GM12865 (cell line): Measurements from ENCODE around the gene RPS6KA3.

ENCODE experiments used
- DNase-seq: peaks from one replicate; pipeline ENCODE4 v3.0.0; 2010; ENCODE audit warnings: low read depth
- H3K4me3 ChIP-seq: 2 replicates; pipeline ENCODE4 v1.5.1; 2011; ENCODE audit warnings: mild to moderate bottlenecking, low read depth, low read length, control low read depth
- TF ChIP-seq, protein P1 (sequence below): IDR thresholded peaks from 2 replicates; pipeline ENCODE4 v1.5.1; 2011; ENCODE audit warnings: low read length, control low read depth, low read depth, inconsistent platforms; ENCODE audit not compliant: insufficient read depth; ENCODE audit errors: missing control alignments

Gene RPS6KA3

GRCh38 chrX:20151689-20152088 is 115.0 kb downstream of the RPS6KA3 start:
- TF ChIP-seq, protein P1, sequence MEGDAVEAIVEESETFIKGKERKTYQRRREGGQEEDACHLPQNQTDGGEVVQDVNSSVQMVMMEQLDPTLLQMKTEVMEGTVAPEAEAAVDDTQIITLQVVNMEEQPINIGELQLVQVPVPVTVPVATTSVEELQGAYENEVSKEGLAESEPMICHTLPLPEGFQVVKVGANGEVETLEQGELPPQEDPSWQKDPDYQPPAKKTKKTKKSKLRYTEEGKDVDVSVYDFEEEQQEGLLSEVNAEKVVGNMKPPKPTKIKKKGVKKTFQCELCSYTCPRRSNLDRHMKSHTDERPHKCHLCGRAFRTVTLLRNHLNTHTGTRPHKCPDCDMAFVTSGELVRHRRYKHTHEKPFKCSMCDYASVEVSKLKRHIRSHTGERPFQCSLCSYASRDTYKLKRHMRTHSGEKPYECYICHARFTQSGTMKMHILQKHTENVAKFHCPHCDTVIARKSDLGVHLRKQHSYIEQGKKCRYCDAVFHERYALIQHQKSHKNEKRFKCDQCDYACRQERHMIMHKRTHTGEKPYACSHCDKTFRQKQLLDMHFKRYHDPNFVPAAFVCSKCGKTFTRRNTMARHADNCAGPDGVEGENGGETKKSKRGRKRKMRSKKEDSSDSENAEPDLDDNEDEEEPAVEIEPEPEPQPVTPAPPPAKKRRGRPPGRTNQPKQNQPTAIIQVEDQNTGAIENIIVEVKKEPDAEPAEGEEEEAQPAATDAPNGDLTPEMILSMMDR = no peak
- DNase-seq = no peak
- H3K4me3 ChIP-seq = no peak overlapping the region

DNA sequence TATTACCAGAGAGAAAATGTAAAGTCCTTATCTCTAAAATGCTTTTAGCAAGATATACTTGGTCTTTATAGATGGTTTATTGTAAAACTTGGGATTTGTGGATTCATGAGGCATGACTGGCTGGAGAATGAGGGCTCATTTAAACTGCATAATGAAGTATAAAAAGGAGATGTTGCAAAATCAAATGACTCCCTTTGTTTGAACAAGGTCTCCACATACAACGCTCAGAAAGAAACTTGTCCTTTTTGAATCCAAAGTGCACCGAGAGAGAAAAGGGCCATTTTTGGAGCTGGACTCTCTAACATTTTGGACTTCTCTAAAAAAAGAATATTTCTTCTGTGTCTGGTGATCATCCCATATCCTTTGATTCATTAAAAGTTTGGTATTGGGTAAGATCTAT is 117.4 kb downstream of the RPS6KA3 start:
- no peak for DNase-seq
- no peak overlapping the region for H3K4me3 ChIP-seq
- TF ChIP-seq, protein P1 = no peak

DNA sequence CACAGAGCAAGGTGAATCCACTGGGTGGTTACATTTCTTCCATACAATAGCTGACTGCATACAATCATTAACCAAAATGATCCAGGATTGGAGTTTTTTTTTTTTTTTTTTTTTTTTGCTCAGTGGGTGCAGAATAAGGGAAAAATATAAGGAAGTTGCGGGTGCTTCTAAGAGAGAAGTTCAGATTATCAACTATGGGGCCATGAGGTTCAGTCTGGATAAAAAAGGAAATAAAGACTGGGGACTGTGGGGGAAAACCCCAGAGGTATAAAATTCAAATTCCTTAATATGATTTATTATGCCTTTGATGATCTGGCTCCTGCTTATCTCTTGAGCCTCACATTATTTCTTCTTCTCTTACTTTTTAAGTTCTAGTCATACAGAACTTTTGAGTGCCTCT is 119.1 kb downstream of the RPS6KA3 start:
- no peak overlapping the region for H3K4me3 ChIP-seq
- TF ChIP-seq, protein P1 = no peak
- no peak for DNase-seq

GRCh38 chrX:20144491-20144890 is 122.2 kb downstream of the RPS6KA3 start:
- H3K4me3 ChIP-seq = no peak overlapping the region
- DNase-seq = no peak
- TF ChIP-seq, protein P1 = no peak

DNA sequence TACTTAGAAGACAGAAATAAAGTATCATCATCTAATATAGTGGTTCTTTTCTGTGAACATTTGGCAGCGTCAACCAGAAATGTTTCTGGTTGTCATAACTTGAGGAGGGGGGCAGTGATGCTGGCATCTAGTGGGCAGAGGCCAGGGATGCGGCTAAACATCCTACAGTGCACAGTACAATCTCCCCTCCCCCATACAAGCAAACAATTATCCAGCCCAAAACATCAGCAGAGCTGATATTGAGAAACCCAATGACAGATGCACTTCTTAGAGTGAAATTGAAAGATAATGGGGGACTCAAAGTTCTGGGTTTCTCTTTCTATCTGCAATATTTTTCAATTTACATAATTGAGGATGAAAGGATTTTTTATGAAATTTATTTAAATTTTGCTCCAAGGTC is 123.1 kb downstream of the RPS6KA3 start:
- TF ChIP-seq, protein P1 = no peak
- DNase-seq = peak; percentile 9
- no peak overlapping the region for H3K4me3 ChIP-seq

- no peak for DNase-seq
- H3K4me3 ChIP-seq = no peak overlapping the region
- TF ChIP-seq, protein P1 = no peak
Observed at GRCh38 chrX:20143111-20143510, 123.6 kb downstream of the RPS6KA3 start.
